GM19193 (cell line): ENCODE data around the gene ICAM1.

Experiments used
- POLR2A ChIP-seq: IDR thresholded peaks from 4 replicates; pipeline ENCODE4 v1.6.1; 2011; ENCODE audit not compliant: insufficient read depth, insufficient read length; ENCODE audit errors: extremely low read depth

Gene ICAM1

DNA sequence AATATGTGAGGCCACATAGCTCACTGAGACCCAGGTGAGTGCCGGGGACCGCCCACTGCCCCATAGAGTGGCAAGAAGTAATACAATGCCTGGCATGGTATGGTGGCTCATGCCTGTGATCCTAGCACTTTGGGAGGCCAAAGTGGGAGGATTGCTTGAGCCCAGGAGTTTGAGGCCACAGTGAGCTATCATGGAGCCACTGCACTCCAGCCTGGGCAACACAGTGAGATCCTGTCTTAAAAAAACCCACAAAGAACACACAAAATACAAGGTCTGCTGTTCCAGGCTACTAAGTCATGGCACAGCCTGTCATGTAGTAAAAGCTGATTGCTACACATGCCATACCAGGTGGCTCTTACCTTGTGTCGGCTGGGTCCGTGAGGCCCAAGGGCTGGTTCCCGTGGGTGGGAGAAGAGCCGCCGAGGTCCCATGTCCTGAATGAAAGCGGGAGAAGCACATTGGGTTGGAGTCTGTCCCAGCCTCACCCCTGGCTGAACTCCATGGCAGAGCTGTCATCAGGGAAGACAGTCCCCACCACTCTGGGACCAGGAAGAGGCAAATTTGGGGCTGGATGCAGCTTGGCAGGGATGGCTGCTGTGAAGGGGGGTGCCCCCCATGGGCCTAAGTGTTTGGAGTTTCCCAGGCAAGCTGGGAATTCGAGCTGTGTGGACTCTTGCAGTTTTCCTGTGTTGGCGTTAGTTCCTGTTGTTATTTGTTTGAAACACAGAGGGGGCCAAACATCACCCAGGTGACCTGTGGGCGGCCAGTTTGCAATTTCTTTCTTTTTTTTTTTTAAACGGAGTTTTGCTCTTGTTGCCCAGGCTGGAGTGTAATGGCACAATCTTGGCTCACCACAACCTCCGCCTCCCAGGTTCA is 48.1 kb downstream of the ICAM1 start:
- TF ChIP-seq POLR2A: no peak

GRCh38 chr19:10320602-10321416 is 49.9 kb downstream of the ICAM1 start:
- no peak for TF ChIP-seq POLR2A

GRCh38 chr19:10321417-10321797 is 50.5 kb downstream of the ICAM1 start:
- TF ChIP-seq POLR2A: no peak

GRCh38 chr19:10321874-10322835 is 51.2 kb downstream of the ICAM1 start:
- TF ChIP-seq POLR2A: no peak

DNA sequence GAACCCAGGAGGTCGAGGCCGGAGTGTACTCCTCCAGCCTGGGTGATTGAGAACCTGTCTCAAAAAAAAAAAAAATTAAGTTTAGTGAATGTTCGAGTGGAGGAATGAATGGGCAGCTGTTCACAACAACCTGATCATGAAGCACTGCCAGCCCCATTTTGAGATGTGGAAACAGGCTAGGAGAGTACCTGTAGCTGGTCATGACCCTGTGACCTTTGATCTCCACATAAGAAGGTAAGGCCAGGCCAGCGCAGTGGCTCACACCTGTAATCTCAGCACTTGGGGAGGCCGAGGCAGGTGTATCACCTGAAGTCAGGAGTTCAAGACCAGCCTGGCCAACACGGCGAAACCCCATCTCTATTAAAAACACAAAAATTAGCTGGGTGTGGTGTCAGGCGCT is 54.8 kb downstream of the ICAM1 start:
- TF ChIP-seq POLR2A: no peak

GRCh38 chr19:10327793-10328192 is 56.9 kb downstream of the ICAM1 start:
- no peak for TF ChIP-seq POLR2A

GRCh38 chr19:10328558-10329429 is 57.9 kb downstream of the ICAM1 start:
- no peak for TF ChIP-seq POLR2A

DNA sequence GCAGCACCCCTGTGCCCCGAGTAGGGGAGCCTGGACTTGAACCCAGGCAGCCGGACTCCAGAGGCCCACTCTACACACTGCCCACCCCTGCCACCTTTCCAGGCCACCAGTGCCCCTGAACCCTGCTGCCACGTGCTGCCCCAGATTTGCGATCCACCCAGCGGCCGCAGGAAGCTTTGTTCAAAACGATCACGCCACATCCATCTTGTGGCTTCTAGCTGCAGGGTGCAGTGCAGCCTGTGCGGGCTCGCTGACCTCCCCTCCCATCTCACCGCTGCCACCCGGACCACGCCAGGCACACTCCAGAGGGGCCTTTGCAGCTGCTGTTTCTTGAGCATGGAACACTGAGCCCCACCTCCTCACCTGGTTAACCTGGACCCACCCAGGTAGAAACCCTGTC is 58.6 kb downstream of the ICAM1 start:
- no peak for TF ChIP-seq POLR2A

- no peak for TF ChIP-seq POLR2A
Observed at GRCh38 chr19:10332158-10332964, 61.4 kb downstream of the ICAM1 start.

DNA sequence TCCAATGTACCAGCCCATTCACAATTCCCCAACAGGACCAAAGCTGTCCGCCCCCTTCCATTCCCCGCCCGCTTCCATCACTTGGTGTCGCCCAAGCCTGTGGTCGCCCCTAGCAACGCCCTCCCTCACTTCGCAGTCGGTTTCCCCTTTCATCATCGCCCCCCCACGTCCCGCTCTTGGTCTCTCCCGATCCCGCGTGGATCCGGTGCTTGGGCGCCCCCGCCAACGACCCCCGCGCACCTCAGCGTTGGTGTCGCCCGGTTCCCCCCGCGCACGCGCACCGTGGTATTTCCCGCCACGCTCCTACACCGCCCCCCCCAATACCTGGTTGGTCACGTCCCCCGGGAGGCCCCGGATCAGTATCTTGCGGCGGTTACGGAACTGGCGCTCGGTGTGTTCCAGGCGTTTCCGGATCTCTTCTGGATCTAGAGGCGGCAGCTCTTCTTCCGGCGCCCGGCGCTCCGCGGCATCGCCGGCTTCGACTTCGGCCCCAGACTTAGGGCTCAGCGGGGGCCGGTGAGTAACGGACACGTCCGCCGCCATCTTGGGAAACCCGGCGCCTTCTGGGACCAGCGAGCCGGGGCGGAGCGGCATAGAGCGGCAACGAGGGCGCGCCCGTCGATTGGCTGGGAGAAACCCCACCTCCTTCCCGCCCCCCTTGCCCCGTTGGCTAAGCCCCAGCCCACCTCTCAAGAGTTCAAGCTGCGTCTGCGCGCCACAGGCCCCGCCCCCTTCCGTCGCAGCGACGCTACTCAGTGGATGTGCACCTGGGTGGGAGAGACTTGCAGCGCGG is 62.2 kb downstream of the ICAM1 start, which contains the start of gene RAVER1:
TSS of gene RAVER1 (minus strand) at position 565 of the 793 bp plus-strand sequence. CDS start at position 543, 22 bp downstream.
- TF ChIP-seq POLR2A: peak; percentile 94

DNA sequence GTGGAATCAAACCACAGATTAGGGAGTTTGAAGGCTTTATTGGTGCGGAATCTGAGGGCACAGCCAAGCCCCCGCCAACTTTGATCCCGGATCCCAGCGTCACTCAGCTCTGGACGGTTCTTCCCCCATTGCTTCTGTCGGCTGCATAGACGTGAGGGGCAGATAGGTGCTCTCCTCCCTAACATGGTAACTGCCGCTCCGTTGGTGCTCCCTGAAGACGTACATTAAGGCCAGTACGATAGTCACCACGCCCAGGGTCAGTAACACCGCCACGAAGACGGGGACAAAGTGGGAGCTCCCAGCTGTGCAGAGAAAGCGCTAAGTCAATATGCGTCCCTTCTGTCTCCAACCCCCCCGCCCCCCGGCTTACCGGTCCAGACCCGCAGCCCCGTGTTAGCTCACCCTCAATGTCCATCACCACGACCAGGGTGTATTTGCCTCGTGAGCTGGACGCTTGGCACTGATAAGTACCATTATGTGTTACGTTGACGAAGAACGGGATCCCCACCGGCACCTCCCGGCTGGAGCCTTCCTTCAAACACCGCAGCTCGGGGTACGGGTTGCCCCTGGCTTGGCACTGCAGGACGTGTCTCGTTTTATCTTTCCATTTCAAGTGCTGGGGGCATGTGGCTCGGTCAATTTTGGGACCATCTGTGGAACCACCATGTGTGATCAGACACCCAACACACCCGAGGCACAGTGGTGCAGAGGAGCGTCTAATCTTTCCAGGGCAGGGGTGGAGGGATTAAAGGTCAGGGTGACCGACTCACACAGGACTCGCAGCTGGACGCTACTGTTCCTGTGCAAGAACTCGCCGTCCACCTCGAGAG is 63.1 kb downstream of the ICAM1 start:
- no peak for TF ChIP-seq POLR2A
